HepG2 (cell line): Measurements from ENCODE around the gene NAGS. TPM values are rescaled to one million over a fixed set of nuclear protein-coding genes. Genes with fewer than 3 reads are reported as not detected.

Experiments
- ATAC-seq: fragments of 200-7000 bp; cut with Tn5 transposase; 3 replicates; pipeline ENCODE4 v1.9.1; 2020; ENCODE audit warnings: mild to moderate bottlenecking, moderate library complexity
- BruUV-seq: library from RNA; stranded (reverse); fragments of 400-500 nt; replicated peaks from 2 replicates; lab custom pipeline; 2021; lab: Mats Ljungman, UMichigan
- CTCF ChIA-PET: fragments of 300-600 bp; formaldehyde crosslinking; extraction: SDS; loops from one replicate; lab custom pipeline; 2021; ENCODE audit warnings: low total read pairs, inconsistent platforms, low intra/inter-chr PET ratio; lab: Yijun Ruan, JAX
- POLR2A ChIA-PET: fragments of 350-600 bp; sonication (Branson Sonifier 250); formaldehyde crosslinking; loops from one replicate; lab custom pipeline; 2020; ENCODE audit warnings: antibody characterized with exemption, inconsistent platforms; lab: Yijun Ruan, JAX
- DNase-seq: peaks from one replicate; pipeline ENCODE4 v3.0.0-alpha.2; 2015; ENCODE audit warnings: low spot score
- FAIRE-seq: peaks from 3 replicates; lab custom pipeline; 2011; peaks lifted over from hg19 to GRCh38; lab: Jason Lieb, UNC
- H2AFZ ChIP-seq: one replicate; pipeline ENCODE4 v1.6.1; 2011; ENCODE audit warnings: low read length, inconsistent platforms
- H3K27ac ChIP-seq: fragments of 300-600 bp; 3 replicates; pipeline ENCODE4 v1.8.0; 2011; ENCODE audit warnings: mixed run types, mild to moderate bottlenecking, mixed read lengths, low read length, inconsistent platforms; ENCODE audit not compliant: insufficient read depth; ENCODE audit errors: extremely low read length
- H3K27me3 ChIP-seq, 2 experiments: fragments of 200-600 bp in 1 of 2; 2 replicates in 1 of 2; 3 replicates in 1 of 2; pipeline versions ENCODE4 v1.6.0 to v1.8.0; 2011; ENCODE audit warnings: low read length in 2 of 2, mild to moderate bottlenecking in 2 of 2, moderate library complexity in 2 of 2, inconsistent platforms in 1 of 2; ENCODE audit not compliant: insufficient read depth in 2 of 2, control insufficient read depth in 1 of 2
- H3K36me3 ChIP-seq, 2 experiments: fragments of 200-600 bp in 1 of 2; replicated peaks in 1 of 2; 2 replicates in 1 of 2; 3 replicates in 1 of 2; pipeline versions ENCODE4 v1.5.1 to v1.8.0; 2011; ENCODE audit warnings: low read length in 2 of 2, inconsistent platforms in 1 of 2; ENCODE audit not compliant: insufficient read depth in 2 of 2, control insufficient read depth in 1 of 2
- H3K4me1 ChIP-seq: 2 replicates; pipeline ENCODE4 v1.5.1; 2012; ENCODE audit warnings: low read length, inconsistent platforms; ENCODE audit not compliant: insufficient read depth
- H3K4me2 ChIP-seq: 2 replicates; pipeline ENCODE4 v1.6.0; 2011; ENCODE audit warnings: low read depth, low read length, inconsistent platforms
- H3K4me3 ChIP-seq, 3 experiments: fragments of 200-600 bp in 1 of 3; sonication (generic), shearing (Covaris generic) in 1 of 3; replicated peaks in 1 of 3; 2 replicates each; pipeline ENCODE4 v1.5.1; 2011 to 2016; ENCODE audit warnings: low read length in 3 of 3, inconsistent platforms in 2 of 3, low read depth in 2 of 3, mild to moderate bottlenecking in 2 of 3, control low read depth in 1 of 3, mixed read lengths in 1 of 3; ENCODE audit not compliant: insufficient read depth in 1 of 3
- H3K79me2 ChIP-seq: one replicate; pipeline ENCODE4 v1.6.1; 2011; ENCODE audit warnings: low read length, inconsistent platforms; ENCODE audit not compliant: insufficient read depth
- H3K9ac ChIP-seq: 2 replicates; pipeline ENCODE4 v1.6.0; 2011; ENCODE audit warnings: mild to moderate bottlenecking, low read depth, low read length, inconsistent platforms; ENCODE audit not compliant: insufficient read depth
- H3K9me3 ChIP-seq: 2 replicates; pipeline ENCODE4 v1.5.1; 2012; ENCODE audit warnings: mild to moderate bottlenecking, low read length
- H4K20me1 ChIP-seq: 2 replicates; pipeline ENCODE4 v1.6.0; 2011; ENCODE audit warnings: inconsistent platforms, mild to moderate bottlenecking, low read length, moderate library complexity; ENCODE audit not compliant: insufficient read depth
- ARHGAP35 ChIP-seq: sonication (generic); formaldehyde crosslinking; IDR thresholded peaks from 2 replicates; pipeline ENCODE4 v1.9.0; 2022; ENCODE audit warnings: mild to moderate bottlenecking, inconsistent platforms, moderate library complexity, missing genetic modification reagents, borderline replicate concordance
- E2F5 ChIP-seq: sonication (generic); formaldehyde crosslinking; conservative IDR thresholded peaks from 2 replicates; pipeline ENCODE4 v1.4.0; 2020; ENCODE audit warnings: missing genetic modification reagents
- GPBP1L1 ChIP-seq: sonication (generic); formaldehyde crosslinking; IDR thresholded peaks from 2 replicates; pipeline ENCODE4 v1.5.0; 2020; ENCODE audit warnings: mild to moderate bottlenecking, missing genetic modification reagents
- IRF2 ChIP-seq: IDR thresholded peaks from 2 replicates; pipeline ENCODE4 v1.6.1; 2018; ENCODE audit warnings: missing genetic modification reagents, missing compliant biosample characterization
- PRPF4 ChIP-seq: fragments of 200-400 bp; formaldehyde crosslinking; IDR thresholded peaks from 2 replicates; pipeline ENCODE4 v1.6.1; 2016; ENCODE audit warnings: low read length, low read depth; ENCODE audit not compliant: poor library complexity, severe bottlenecking
- RAD51 ChIP-seq: fragments of 450-650 bp; IDR thresholded peaks from 2 replicates; pipeline ENCODE4 v1.6.1; 2016; ENCODE audit warnings: borderline replicate concordance
- TCF12 ChIP-seq, 2 experiments: fragments of 450-650 bp in 1 of 2; sonication (generic) in 1 of 2; formaldehyde crosslinking in 1 of 2; IDR thresholded peaks; 2 replicates each; pipeline versions ENCODE4 v1.6.1 to v1.8.0; 2017 to 2022; ENCODE audit warnings: antibody characterized with exemption in 1 of 2, mild to moderate bottlenecking in 1 of 2, missing genetic modification reagents in 1 of 2, moderate library complexity in 1 of 2
- ZBTB38 ChIP-seq: sonication (generic); formaldehyde crosslinking; IDR thresholded peaks from 2 replicates; pipeline ENCODE4 v1.5.1; 2020; ENCODE audit warnings: mild to moderate bottlenecking, missing genetic modification reagents
- ZGPAT ChIP-seq: IDR thresholded peaks from 2 replicates; pipeline ENCODE4 v1.6.1; 2016; ENCODE audit warnings: mild to moderate bottlenecking
- ZNF234 ChIP-seq: sonication (generic); formaldehyde crosslinking; conservative IDR thresholded peaks from 2 replicates; pipeline ENCODE4 v1.5.1; 2020; ENCODE audit warnings: mild to moderate bottlenecking, missing genetic modification reagents
- ZNF431 ChIP-seq: sonication (generic); formaldehyde crosslinking; IDR thresholded peaks from 2 replicates; pipeline ENCODE4 v1.9.0; 2022; ENCODE audit warnings: missing genetic modification reagents, low read depth, mild to moderate bottlenecking, borderline replicate concordance
- ZNF432 ChIP-seq: sonication (generic); formaldehyde crosslinking; IDR thresholded peaks from 2 replicates; pipeline ENCODE4 v1.5.0; 2020; ENCODE audit warnings: missing genetic modification reagents, mild to moderate bottlenecking, borderline replicate concordance
- WGBS: methylation state at CpG from one replicate; pipeline ENCODE4 v1.1.6; 2017; ENCODE audit warnings: low lambda C conversion rate; 5-methylcytosine and 5-hydroxymethylcytosine counted together
- in situ Hi-C: cut with HindIII; loops from 2 replicates; pipeline ENCODE4 v1.10.0; 2017; ENCODE audit warnings: low pct_unique_long_range_greater_than_20kb; ENCODE audit not compliant: extremely low pct_ligation_motif_present
- intact Hi-C: fragments of 100-400 bp; cut with micrococcal nuclease; formaldehyde crosslinking; loops from one replicate; pipeline ENCODE4 v1.10.0; 2022; ENCODE audit not compliant: unreplicated experiment
- polyA plus RNA-seq, 8 experiments: library from polyadenylated mRNA; depleted of rRNA in 3 of 8; stranded (reverse) in 7 of 8; unstranded in 1 of 8; fragments of >200 nt; fragmentation: Illumina TruSeq in 4 of 8; extraction: Trizol in 4 of 8; gene quantifications; 2 replicates each; pipeline versions ENCODE4 v1.2.1 to v1.2.3, GENCODE V29; 2011 to 2016; ENCODE audit warnings: low read depth in 4 of 8, missing spikeins in 1 of 8, mixed read lengths in 1 of 8; ENCODE audit not compliant: insufficient read depth in 1 of 8
- total RNA-seq, 5 experiments: library from RNA; depleted of rRNA; stranded (reverse); fragments of >200 nt; fragmentation: Illumina TruSeq; extraction: Trizol; gene quantifications; 2 replicates each; pipeline ENCODE4 v1.2.3, GENCODE V29; 2016; ENCODE audit warnings: low read depth in 1 of 5

The NAGS gene
- total and polyA plus RNA-seq, 2 of the 13 experiments (the other 11 are each of a cell fraction or from before 2014, with no cell fraction given), result 4.3 to 5.1 TPM

- Histone ChIP-seq H4K20me1 (no peaks in the 10 kb centered on the region), H3K36me3 (no peaks in the 10 kb centered on the region), H2AFZ (no peak overlapping the region), H3K27ac (no peak overlapping the region), H3K9ac (no peak overlapping the region), H3K9me3 (no peaks in the 10 kb centered on the region), H3K4me2 (no peak overlapping the region), H3K4me3 (no peak overlapping the region), H3K27me3 (peaks cover 5 to 57% of the 10 kb centered on the region in 2 experiments; a peak in 4 of 5 replicates), H3K79me2 (no peaks in the 10 kb centered on the region), H3K4me1 (peaks cover 14% of the 10 kb centered on the region)
- intact Hi-C loops, result no loop called here
- WGBS, result 84% methylated on average over 14 of the region's 14 CpGs
- CTCF ChIA-PET, result interaction anchor here (4.6 kb wide), 1 partner anchor 49 kb away, joined by 128 read pairs; the partner anchor contains the start of gene PPY
- in situ Hi-C loops, result loop anchor here (5.0 kb wide), 1 partner anchor 50 kb away; the partner anchor contains the start of gene PPY
- TF ChIP-seq ZNF431 (CRISPR knock-in tag), result no peak
- no peak for TF ChIP-seq ZNF432
- no peak for TF ChIP-seq RAD51
- no peak for TF ChIP-seq TCF12 (IDR thresholded peaks at IDR 0.05)
- TF ChIP-seq TCF12 (CRISPR knock-in tag; IDR thresholded peaks at IDR 0.05), result no peak
- TF ChIP-seq IRF2 (CRISPR knock-in tag), result no peak
- ATAC-seq (no peak), FAIRE-seq (no peak), DNase-seq (no peak)
- BruUV-seq, result no TSS peak
- POLR2A ChIA-PET, result no interaction called here
Measured at GRCh38 chr17:43992641-43993040, 11.8 kb upstream of the NAGS start.

GRCh38 chr17:43994272-43995149 lies 9.9 kb upstream of the NAGS start:
- peak; percentile 54 for DNase-seq
- no TSS peak for BruUV-seq
- H3K27me3 ChIP-seq, result peaks cover 5 to 43% of the 10 kb centered on the region in 2 experiments; a peak in 4 of 5 replicates
- peak; percentile 15 for FAIRE-seq
- no peaks in the 10 kb centered on the region for H3K36me3 ChIP-seq
- ATAC-seq, result peak; percentile 90
- H3K4me2 ChIP-seq, result peak overlapping the region; percentile 63
- WGBS, result 11% methylated on average over 36 of the region's 52 CpGs
- in situ Hi-C loops, result loop anchor here (5.0 kb wide), 1 partner anchor 52 kb away; the partner anchor contains the start of gene PPY
- H3K79me2 ChIP-seq, result no peaks in the 10 kb centered on the region
- peak overlapping the region in 2 of 3 experiments; percentile 13 to 60; a peak in 4 of 6 replicates for H3K4me3 ChIP-seq
- H3K9ac ChIP-seq, result no peak overlapping the region
- no peak overlapping the region for H3K27ac ChIP-seq
- no peaks in the 10 kb centered on the region for H3K9me3 ChIP-seq
- CTCF ChIA-PET, result interaction anchor here (1.2 to 4.6 kb wide), 2 partner anchors 51 to 85 kb away, joined by 4 to 128 read pairs; partner anchors contain the start of gene PPY
- POLR2A ChIA-PET, result interaction anchor here (1.5 kb wide), 1 partner anchor 51 kb away, joined by 3 read pairs; no protein-coding TSS in a partner anchor
- H2AFZ ChIP-seq, result no peak overlapping the region
- no peaks in the 10 kb centered on the region for H4K20me1 ChIP-seq
- intact Hi-C loops, result loop anchor here (1.0 kb wide), 1 partner anchor 50 kb away; no protein-coding TSS in a partner anchor
- H3K4me1 ChIP-seq, result peaks cover 26% of the 10 kb centered on the region
- no peak for TF ChIP-seq PRPF4
- no peak; the same call in 1 of the 2 replicates for TF ChIP-seq ARHGAP35 (CRISPR knock-in tag)
- TF ChIP-seq E2F5 (CRISPR knock-in tag), result no peak
- no peak for TF ChIP-seq ZNF234
- TF ChIP-seq GPBP1L1 (CRISPR knock-in tag), result no peak
- peak; percentile 51; the same call in 1 of the 2 replicates for TF ChIP-seq ZBTB38
- peak; percentile 83 for TF ChIP-seq ZGPAT (CRISPR knock-in tag)
